Peyer's patch (tissue), 4 donors: ENCODE data around the gene KCNQ2. TPM values are rescaled to one million over a fixed set of nuclear protein-coding genes. Genes with fewer than 3 reads are reported as not detected.

Experiments used
- DNase-seq, 3 donors: peaks; one replicate each; pipeline ENCODE4 v3.0.0-alpha.2; 2017 to 2019
- H3K27ac ChIP-seq, 4 donors: fragments of 200-600 bp; sonication (generic); one replicate each; pipeline ENCODE4 v1.5.1; 2016 to 2019
- H3K27me3 ChIP-seq, 2 donors: fragments of 200-600 bp; sonication (generic); one replicate each; pipeline ENCODE4 v1.5.1; 2019
- H3K36me3 ChIP-seq, 3 donors: fragments of 200-600 bp; sonication (generic); one replicate each; pipeline ENCODE4 v1.5.1; 2016 to 2019
- H3K4me1 ChIP-seq, 4 donors: fragments of 200-600 bp; sonication (generic); one replicate each; pipeline ENCODE4 v1.5.1; 2016 to 2019
- H3K4me3 ChIP-seq, 4 donors: fragments of 200-600 bp; sonication (generic); 1 replicate in 3 of 4; 2 replicates in 1 of 4; pipeline ENCODE4 v1.5.1; 2016 to 2019; ENCODE audit warnings: mild to moderate bottlenecking in 1 of 4
- H3K9me3 ChIP-seq, 4 donors: fragments of 200-600 bp; sonication (generic); one replicate each; pipeline ENCODE4 v1.5.1; 2016 to 2019; ENCODE audit warnings: mild to moderate bottlenecking in 1 of 4
- POLR2A ChIP-seq, 2 donors: fragments of 450-650 bp; IDR thresholded peaks; one replicate each; pipeline ENCODE4 v1.5.1; 2017; ENCODE audit warnings: antibody characterized with exemption in 2 of 2, mild to moderate bottlenecking in 2 of 2, moderate library complexity in 2 of 2
- total RNA-seq, 4 donors: library from RNA; depleted of rRNA; stranded (reverse); fragments of >200 nt; gene quantifications; one replicate each; pipeline ENCODE4 v1.1.0, GENCODE V29; 2016
- TF ChIP-seq, protein P1 (sequence below), 6 experiments: fragments of 450-650 bp in 4 of 6; fragments of 200-600 bp in 2 of 6; sonication (generic) in 1 of 6; IDR thresholded peaks; one replicate each; pipeline ENCODE4 v1.5.1; 2017 to 2019; ENCODE audit warnings: antibody characterized with exemption in 6 of 6, mild to moderate bottlenecking in 3 of 6, moderate library complexity in 1 of 6

The KCNQ2 gene
- total RNA-seq, 4 donors from 2014 or later = not detected

DNA sequence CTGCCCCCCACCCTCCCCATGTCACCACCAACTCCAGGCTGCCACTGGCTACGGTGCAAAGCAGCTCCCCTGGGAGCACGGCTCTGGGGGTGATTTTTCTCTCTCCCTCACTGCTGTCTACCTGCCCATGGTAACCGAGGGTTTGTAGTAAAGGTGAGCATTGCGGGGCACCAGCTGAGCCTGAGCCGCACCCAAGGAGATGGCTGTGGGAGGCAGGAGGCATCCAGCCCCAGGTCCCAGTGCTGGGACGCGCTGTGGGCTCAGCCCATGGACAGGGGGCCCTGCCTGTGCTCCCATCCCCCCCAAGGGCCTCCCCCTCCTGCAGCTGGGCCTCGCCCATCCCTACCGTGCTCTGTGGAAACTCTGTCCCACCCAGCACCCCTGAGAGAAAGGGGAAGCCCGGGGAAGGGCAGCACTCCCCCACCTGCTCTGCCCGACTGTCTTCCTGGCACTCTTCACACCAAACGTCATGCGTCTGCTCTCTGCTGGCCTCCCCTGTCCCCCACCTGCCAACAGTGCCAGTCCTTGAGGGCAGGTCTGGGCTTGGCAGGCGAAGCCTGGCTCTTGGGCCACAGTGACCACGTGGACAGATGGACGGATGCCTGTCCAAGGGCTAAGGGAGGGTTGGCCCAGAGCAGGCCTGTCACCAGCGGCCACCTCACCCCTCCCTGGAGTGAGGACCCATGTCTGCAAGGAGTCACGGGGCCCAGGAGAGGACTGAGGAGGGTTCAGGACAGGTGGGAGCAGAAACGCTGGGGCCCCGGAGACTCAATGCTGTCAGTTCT is 107.5 kb downstream of the KCNQ2 start:
- Histone ChIP-seq H3K27ac (no peak overlapping the region), H3K4me1 (peaks cover 0 to 6% (median 0%) of the 10 kb centered on the region in 4 donors), H3K36me3 (no peaks in the 10 kb centered on the region), H3K27me3 (peaks cover 0 to 9% of the 10 kb centered on the region in 2 donors), H3K4me3 (no peak overlapping the region), H3K9me3 (no peaks in the 10 kb centered on the region)
- DNase-seq = no peak
- TF ChIP-seq, protein P1, sequence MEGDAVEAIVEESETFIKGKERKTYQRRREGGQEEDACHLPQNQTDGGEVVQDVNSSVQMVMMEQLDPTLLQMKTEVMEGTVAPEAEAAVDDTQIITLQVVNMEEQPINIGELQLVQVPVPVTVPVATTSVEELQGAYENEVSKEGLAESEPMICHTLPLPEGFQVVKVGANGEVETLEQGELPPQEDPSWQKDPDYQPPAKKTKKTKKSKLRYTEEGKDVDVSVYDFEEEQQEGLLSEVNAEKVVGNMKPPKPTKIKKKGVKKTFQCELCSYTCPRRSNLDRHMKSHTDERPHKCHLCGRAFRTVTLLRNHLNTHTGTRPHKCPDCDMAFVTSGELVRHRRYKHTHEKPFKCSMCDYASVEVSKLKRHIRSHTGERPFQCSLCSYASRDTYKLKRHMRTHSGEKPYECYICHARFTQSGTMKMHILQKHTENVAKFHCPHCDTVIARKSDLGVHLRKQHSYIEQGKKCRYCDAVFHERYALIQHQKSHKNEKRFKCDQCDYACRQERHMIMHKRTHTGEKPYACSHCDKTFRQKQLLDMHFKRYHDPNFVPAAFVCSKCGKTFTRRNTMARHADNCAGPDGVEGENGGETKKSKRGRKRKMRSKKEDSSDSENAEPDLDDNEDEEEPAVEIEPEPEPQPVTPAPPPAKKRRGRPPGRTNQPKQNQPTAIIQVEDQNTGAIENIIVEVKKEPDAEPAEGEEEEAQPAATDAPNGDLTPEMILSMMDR (IDR thresholded peaks at IDR 0.05) = no peak
- TF ChIP-seq POLR2A (IDR thresholded peaks at IDR 0.05) = no peak

DNA sequence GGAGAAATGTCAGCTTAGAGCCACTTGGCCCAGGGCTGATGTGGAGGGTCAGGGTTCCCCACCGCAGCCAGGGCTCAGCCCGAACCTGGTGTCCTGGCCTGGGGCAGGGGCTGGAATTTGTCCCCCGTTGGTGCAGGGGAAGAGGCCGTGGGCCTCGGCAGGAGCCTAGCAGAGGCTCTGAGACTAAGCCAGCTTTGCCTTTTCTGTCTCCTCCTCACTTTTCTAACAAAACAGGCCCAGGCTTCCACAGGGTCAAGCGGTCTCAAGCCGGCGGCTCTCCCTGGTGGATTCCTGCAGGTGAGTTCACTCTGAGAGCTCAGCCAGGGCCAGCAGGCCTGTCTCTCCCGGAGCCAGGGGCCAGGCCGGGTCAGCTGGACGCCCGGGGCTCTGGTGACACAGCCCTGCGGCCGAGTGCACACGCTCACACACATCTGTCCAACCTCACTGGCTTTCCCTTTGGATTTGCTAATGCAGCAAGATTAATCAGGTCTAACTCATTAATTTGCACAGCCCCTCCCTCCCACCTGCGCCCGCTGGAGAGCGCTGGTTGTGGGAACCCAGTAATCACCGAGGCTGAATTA is 108.4 kb downstream of the KCNQ2 start:
- peaks cover 0 to 9% of the 10 kb centered on the region in 2 donors for H3K27me3 ChIP-seq
- peaks cover 0 to 6% (median 0%) of the 10 kb centered on the region in 4 donors for H3K4me1 ChIP-seq

DNA sequence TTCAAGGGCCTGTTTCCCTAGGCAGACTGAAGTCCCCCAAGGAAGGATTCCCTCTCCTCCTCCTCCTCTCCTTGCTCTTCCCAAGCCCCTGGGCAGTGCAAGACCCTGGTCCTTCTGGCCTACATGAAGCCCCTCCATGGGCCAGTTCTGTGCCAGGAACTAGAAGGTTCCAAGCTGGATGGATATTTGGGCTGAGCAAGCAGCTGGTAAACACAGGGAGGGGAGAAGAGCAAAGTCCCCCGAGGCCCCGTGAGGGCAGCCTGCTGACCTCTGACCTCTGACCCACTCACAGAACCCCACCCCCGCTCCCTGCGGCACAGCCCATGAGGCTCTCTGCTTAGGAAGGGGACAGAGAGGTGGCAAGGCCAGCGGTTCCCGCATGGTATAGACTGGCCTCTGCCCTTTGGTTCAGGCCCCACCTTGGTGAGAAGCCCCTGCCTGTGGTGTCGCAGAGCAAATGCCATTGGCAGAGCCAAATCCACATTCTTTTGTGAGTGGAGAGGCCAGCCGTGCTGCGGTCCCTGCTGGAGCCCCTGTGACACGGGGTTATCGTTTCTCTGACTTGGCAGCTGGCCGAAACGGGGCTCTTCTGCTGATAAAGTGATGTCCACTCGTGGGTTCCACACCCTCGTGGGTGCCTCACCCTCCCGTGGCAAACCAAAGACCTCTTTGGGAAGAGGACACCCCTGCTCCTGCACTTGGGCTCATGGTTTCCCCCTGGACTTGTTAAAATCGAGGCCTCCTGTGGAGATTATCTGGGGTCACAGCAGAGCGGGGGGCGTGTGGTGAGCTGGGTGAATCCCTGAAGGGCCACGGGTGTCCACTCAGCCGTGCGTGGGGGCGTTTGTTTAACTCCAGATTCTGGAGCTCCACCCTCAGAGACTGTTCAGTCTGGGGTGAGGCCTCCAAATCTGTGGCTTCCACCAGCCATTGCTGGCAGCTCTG is 109.2 kb downstream of the KCNQ2 start:
- DNase-seq = no peak
- H3K4me3 ChIP-seq = no peak overlapping the region
- H3K27ac ChIP-seq = no peak overlapping the region
- H3K36me3 ChIP-seq = no peaks in the 10 kb centered on the region
- H3K27me3 ChIP-seq = peaks cover 0 to 9% of the 10 kb centered on the region in 2 donors
- H3K9me3 ChIP-seq = no peaks in the 10 kb centered on the region
- peaks cover 0 to 6% (median 0%) of the 10 kb centered on the region in 4 donors for H3K4me1 ChIP-seq
- no peak for TF ChIP-seq POLR2A (IDR thresholded peaks at IDR 0.05)
- TF ChIP-seq, protein P1 (IDR thresholded peaks at IDR 0.05) = no peak

More for the DNA sequence above, 108.4 kb downstream of the KCNQ2 start:
- no peak overlapping the region for H3K27ac ChIP-seq
- H3K9me3 ChIP-seq = no peaks in the 10 kb centered on the region
- DNase-seq = no peak
- no peak overlapping the region for H3K4me3 ChIP-seq
- TF ChIP-seq, protein P1 (IDR thresholded peaks at IDR 0.05) = no peak
- no peak for TF ChIP-seq POLR2A (IDR thresholded peaks at IDR 0.05)
- H3K36me3 ChIP-seq = no peaks in the 10 kb centered on the region

DNA sequence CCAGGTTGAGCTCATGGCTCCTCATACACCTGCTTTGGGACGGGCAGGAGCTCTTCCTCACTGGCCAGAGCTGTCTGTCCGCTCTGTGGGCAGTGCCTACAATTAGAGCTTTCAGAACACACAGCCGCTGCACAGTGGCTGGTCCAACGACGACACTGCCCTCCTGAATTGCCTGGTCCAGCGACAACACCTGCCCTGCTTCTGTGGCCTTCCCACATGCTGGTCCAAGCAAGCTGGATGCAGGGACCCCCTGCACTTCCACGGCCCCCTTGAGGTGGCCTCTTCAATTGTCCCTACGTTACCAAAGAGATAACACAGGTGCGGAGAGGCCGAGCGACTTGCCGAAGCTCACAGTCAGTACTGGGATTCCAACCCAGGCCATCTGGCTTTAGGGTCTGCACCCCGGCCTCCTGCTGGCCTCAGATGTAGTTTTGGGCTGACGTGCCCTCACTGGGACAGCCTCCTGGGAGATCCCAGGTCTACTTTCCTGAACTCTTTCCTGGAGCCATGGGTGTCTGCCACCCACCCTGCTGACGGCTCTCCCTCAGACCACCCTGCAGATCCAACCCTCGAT is 109.9 kb downstream of the KCNQ2 start:
- H3K9me3 ChIP-seq = no peaks in the 10 kb centered on the region
- no peaks in the 10 kb centered on the region for H3K36me3 ChIP-seq
- H3K4me3 ChIP-seq = no peak overlapping the region
- TF ChIP-seq POLR2A (IDR thresholded peaks at IDR 0.05) = no peak
- TF ChIP-seq, protein P1 (IDR thresholded peaks at IDR 0.05) = no peak
- peaks cover 0 to 9% of the 10 kb centered on the region in 2 donors for H3K27me3 ChIP-seq
- H3K27ac ChIP-seq = no peak overlapping the region
- no peak for DNase-seq
- H3K4me1 ChIP-seq = peaks cover 0 to 6% (median 0%) of the 10 kb centered on the region in 4 donors
